Right cardiac atrium (tissue), 5 donors: ENCODE measurements around the gene SH2D2A. TPM values are rescaled to one million over a fixed set of nuclear protein-coding genes. Genes with fewer than 3 reads are reported as not detected.
A peak's percentile ranks its signal among the peaks of the same experiment; 100 is the strongest.

Source experiments
- ATAC-seq, 2 donors: fragments of 200-7000 bp; cut with Tn5 transposase; one replicate each; pipeline versions ENCODE4 v1.8.0 to v1.9.1; 2020; ENCODE audit warnings: moderate library complexity in 2 of 2, mild to moderate bottlenecking in 1 of 2
- DNase-seq, 3 donors: peaks; one replicate each; pipeline ENCODE4 v3.0.0-alpha.2; 2020
- H3K27ac ChIP-seq: one replicate; pipeline ENCODE4 v1.5.1; 2013; ENCODE audit warnings: mild to moderate bottlenecking, low read length, control low read depth, moderate library complexity
- H3K27me3 ChIP-seq: one replicate; pipeline ENCODE4 v1.6.1; 2013; ENCODE audit not compliant: control insufficient read depth, insufficient read depth
- H3K4me1 ChIP-seq: one replicate; pipeline ENCODE4 v1.6.1; 2013; ENCODE audit warnings: low read length; ENCODE audit not compliant: control insufficient read depth, insufficient read depth
- H3K4me3 ChIP-seq: one replicate; pipeline ENCODE4 v1.5.1; 2013; ENCODE audit warnings: low read length, control low read depth
- H3K9me3 ChIP-seq: one replicate; pipeline ENCODE4 v1.6.1; 2013; ENCODE audit warnings: low read length; ENCODE audit not compliant: control insufficient read depth
- WGBS: extraction: QIAGEN DNeasy Blood & Tissue Kit; methylation state at CpG from one replicate; pipeline ENCODE4 v1.1.7; 2013; 5-methylcytosine and 5-hydroxymethylcytosine counted together
- intact Hi-C, 4 donors: fragments of 100-400 bp; cut with DNase I; formaldehyde crosslinking; loops; one replicate each; pipeline versions ENCODE4 v1.11.0 to v1.14.0; 2022 to 2023
- polyA plus RNA-seq: library from polyadenylated mRNA; stranded (reverse); fragments of 200-250 nt; gene quantifications from one replicate; pipeline ENCODE4 v1.2.3, GENCODE V29; 2013
- total RNA-seq, 4 donors: library from RNA; stranded (reverse); fragmentation: NEBNext Ultra II Directional; extraction: Animal tissue kit (Norgen Biotek cat#: 25700); gene quantifications; one replicate each; pipeline ENCODE4 v1.2.1, GENCODE V29; 2021
- donor health status: healthy with polysubstance abuse.
- donor health status: DM: no; HTN: yes; CAD: no.
- donor health status: DM: no; HTN: no; CAD: no.
- donor health status: DM: no; HTN: yes; CAD: no; lungs with severe emphysema.
- donor health status: DM: yes; HTN: yes; CAD: no.

Gene SH2D2A
- total and polyA plus RNA-seq, 5 donors: 0.93 to 6.3 (median 2.0) TPM

DNA sequence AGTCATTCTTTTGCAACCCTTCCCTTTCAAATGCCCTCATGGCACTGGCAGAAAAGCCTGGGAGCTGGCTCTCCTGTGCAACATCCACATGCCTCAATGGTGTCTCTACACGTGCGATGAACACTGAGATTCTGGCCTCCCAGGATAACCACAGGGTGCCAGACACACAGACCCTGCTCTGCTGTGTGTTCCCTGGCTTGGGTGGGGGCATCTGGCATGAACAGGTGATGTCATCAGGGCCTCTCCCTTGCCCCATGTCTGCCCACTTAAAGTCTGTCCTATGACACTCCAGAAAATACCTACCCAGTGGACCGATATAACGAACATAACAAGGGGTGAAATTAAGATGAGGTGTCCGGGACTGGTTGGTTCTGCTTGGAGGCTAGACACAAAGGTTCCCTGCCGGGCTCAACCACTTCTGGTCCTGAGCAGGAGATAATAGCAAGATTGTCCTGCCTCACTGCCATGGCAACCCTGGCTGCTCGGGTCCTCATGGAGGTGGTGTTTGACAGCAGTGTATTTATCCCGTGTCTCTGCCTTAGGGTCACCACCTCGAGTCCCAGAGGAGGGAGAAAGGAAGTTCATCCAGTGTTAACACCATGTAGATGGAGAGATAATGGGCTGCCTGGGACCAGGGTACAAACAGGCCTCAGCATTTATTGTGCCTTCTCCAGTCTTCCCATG, 22.9 kb upstream of the SH2D2A start:
- Histone ChIP-seq H3K27me3 (no peaks in the 10 kb centered on the region), H3K4me3 (no peak overlapping the region), H3K27ac (no peak overlapping the region), H3K4me1 (no peaks in the 10 kb centered on the region), H3K9me3 (no peaks in the 10 kb centered on the region)
- intact Hi-C loops: loop anchor here in 1 of 4 donors (1.0 kb wide), 1 partner anchor 51 kb away; no protein-coding TSS in a partner anchor
- DNase-seq: no peak
- WGBS: 34% methylated on average over 9 of the region's 9 CpGs
- no peak for ATAC-seq

DNA sequence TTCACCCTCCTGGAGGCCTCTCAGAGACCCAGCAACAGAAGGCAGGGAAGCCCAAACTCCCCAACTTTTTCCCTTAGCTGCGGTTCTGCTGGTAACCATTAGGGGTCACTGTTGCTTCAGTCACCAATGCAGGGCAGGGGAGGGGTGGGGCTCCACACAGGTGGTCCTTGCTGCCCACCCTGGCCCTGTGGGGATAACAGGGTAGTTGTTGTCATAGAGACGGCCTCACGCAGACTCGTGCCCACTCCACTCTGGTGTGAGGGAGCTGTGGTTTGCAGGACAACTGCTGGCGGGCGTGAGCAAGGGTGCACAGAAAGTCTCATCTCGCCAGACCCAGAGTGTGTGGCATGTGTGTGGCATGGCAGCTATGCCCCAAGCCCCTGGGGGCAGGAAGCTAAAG, 22.3 kb upstream of the SH2D2A start:
- intact Hi-C loops: loop anchor here in 1 of 4 donors (1.0 kb wide), 1 partner anchor 51 kb away; no protein-coding TSS in a partner anchor
- DNase-seq (no peak), ATAC-seq (peak; percentile 32 to 37)
- no peak overlapping the region for H3K4me3 ChIP-seq
- no peaks in the 10 kb centered on the region for H3K9me3 ChIP-seq
- H3K27ac ChIP-seq: no peak overlapping the region
- no peaks in the 10 kb centered on the region for H3K4me1 ChIP-seq
- H3K27me3 ChIP-seq: no peaks in the 10 kb centered on the region
- WGBS: 31% methylated on average over 7 of the region's 7 CpGs

DNA sequence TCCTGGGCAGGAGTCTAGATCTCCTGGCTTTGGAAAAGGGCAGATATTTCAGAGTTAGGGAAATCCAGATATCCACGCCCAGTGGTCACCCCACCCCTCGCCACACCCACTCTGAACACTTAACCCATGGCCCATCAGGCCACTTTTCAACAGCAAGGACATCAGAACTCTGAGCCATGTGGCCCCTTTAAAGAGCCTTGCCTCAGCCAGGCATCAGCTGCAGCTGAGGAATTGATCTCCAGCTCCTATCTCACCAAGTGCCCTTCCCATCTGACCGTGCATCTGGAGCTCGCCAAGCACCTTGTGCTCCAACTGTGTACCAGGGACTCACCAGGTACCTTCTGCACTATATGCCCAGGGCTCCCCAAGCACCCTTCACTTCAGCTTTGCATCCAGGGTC, 20.2 kb upstream of the SH2D2A start:
- H3K27ac ChIP-seq: no peak overlapping the region
- ATAC-seq: no peak
- H3K27me3 ChIP-seq: no peaks in the 10 kb centered on the region
- H3K4me3 ChIP-seq: no peak overlapping the region
- no peaks in the 10 kb centered on the region for H3K4me1 ChIP-seq
- intact Hi-C loops: no loop called here
- WGBS: 78% methylated on average over 4 of the region's 4 CpGs
- DNase-seq: no peak
- H3K9me3 ChIP-seq: no peaks in the 10 kb centered on the region

DNA sequence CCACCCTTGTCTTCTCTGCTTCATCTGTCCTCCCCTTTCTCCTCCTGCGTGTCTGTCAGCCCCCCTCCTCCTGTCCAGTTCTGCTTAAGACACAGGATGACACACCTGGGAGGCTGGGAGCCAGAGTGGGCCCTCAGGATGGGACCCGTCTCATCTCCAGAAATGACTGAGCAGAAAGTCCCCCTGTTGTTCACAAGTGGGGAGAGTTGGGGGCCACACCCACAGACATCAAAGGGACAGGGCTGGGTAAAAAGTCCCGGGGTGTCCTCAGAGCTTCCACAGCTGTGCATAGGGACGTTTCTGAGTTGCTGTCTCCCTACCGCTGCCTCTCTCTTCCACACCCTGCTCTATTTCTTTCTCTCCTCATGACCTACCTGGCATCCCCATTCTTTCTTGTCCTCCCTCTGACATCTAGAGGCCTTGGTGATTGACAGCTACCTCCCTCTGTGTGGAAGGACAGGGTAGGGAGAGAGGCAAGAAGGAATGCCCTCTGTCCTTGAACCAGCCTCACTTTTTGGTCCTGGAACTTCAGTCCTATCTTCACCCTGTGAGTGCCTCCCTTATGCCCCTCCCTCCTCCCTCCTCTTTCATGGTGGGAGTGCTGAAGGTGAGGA, 19.5 kb upstream of the SH2D2A start:
- DNase-seq (no peak), ATAC-seq (no peak)
- no peaks in the 10 kb centered on the region for H3K27me3 ChIP-seq
- H3K27ac ChIP-seq: no peak overlapping the region
- no peaks in the 10 kb centered on the region for H3K9me3 ChIP-seq
- H3K4me1 ChIP-seq: no peaks in the 10 kb centered on the region
- intact Hi-C loops: no loop called here
- WGBS: 68% methylated on average over 5 of the region's 5 CpGs
- no peak overlapping the region for H3K4me3 ChIP-seq

DNA sequence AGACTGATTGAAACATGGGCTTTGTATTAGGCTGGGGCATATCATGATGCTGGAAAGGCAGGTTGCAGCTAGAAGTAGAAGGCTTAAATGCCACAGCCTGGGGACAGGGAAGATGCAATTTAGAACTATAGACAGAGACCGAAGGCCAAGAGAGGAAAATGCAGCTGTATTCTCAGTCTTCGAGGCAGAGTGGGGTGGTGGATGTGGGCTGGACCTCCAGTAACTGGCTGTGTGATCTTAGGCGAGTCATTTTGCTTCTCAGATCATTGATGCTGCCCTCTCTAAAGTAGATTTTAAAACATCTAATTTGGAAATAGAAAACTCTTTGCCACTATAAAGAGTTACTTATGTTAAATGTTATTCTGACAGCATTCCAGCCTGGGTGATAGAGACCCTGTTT, 17.7 kb upstream of the SH2D2A start:
- H3K4me3 ChIP-seq: no peak overlapping the region
- WGBS: 77% methylated on average over 3 of the region's 3 CpGs
- intact Hi-C loops: no loop called here
- no peaks in the 10 kb centered on the region for H3K4me1 ChIP-seq
- DNase-seq: no peak
- no peaks in the 10 kb centered on the region for H3K27me3 ChIP-seq
- no peak for ATAC-seq
- H3K9me3 ChIP-seq: no peaks in the 10 kb centered on the region
- H3K27ac ChIP-seq: no peak overlapping the region

DNA sequence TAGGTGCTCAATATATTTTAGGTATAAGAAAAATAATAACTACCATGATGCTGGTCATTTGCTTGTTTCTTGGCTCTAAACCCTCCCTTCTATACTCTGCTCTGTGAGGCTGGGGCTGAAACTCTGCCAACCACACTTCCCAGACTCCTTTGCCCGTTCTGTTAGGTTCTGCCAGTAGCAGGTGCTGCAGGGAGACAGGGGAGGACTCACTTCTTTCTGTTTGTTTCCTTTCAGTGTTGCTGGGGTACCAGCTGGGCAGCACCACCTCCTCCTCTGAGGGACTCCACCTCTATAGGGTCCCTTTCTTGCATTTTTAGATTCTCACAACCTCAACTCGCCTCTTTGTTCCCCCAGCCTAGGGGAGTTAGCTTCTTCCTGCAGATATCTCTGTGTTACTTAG, 17.0 kb upstream of the SH2D2A start:
- DNase-seq: no peak
- no peak overlapping the region for H3K27ac ChIP-seq
- intact Hi-C loops: no loop called here
- no peaks in the 10 kb centered on the region for H3K4me1 ChIP-seq
- no peaks in the 10 kb centered on the region for H3K9me3 ChIP-seq
- no peak for ATAC-seq
- H3K4me3 ChIP-seq: no peak overlapping the region
- H3K27me3 ChIP-seq: no peaks in the 10 kb centered on the region
- 51% methylated on average over 2 of the region's 2 CpGs for WGBS

DNA sequence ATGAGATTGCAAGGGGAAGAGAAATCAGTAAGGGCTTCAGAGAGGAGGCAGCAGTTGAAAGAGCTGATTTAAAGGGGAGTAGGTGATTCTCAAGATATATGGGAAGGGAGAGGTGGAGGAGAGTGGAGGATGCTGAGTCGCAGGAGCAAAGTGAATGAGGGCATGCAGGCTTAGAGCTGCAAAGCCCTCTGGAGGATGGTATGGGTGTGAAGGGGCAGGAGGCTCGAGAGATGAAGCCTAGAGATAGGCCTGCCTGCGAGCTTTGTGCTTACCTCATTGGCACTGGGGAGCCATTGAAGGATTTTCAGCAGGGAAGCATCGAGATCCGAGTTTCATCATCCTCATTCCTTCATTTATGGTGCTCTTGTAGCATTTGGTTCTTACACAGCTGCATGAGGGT, 15.8 kb upstream of the SH2D2A start:
- H3K27ac ChIP-seq: no peak overlapping the region
- H3K4me1 ChIP-seq: no peaks in the 10 kb centered on the region
- H3K9me3 ChIP-seq: no peaks in the 10 kb centered on the region
- ATAC-seq: no peak
- intact Hi-C loops: no loop called here
- no peak for DNase-seq
- H3K27me3 ChIP-seq: no peaks in the 10 kb centered on the region
- no peak overlapping the region for H3K4me3 ChIP-seq
- 66% methylated on average over 5 of the region's 5 CpGs for WGBS

DNA sequence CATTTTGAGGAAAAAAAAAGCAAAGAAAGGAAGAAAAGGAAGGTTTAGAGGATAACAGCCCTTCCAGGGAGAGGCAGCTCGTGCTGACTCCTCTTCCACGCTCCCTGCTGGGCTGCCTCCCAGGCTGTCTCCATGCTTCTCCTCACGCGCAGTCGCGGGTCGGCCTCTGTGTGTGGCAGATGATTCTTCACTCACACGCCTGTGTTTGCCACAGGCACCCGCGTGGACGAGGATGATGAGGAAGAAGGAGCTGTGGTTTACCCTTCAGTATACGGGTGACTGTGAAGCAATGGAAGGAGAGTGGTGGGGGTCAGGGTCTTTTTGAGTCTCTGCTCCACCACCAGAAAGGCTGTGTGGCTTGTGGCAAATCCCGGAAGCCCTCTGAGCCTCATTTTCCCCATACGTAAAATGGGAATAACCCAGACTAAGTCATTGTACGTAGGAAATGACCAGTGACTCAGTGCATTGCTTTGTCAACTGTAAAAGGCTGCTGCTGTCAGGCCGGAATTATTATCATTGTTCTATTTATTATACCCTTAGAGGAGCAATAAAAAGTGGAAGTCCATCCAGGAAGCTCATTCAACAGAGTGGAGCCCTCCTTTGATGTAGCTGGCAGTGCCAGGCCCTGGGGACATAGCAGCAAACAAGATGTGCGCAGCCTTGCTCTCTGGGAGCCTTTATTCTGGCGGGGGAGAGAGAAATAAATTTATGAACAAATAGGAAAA, 11.9 kb upstream of the SH2D2A start:
- no peak for ATAC-seq
- intact Hi-C loops: no loop called here

DNA sequence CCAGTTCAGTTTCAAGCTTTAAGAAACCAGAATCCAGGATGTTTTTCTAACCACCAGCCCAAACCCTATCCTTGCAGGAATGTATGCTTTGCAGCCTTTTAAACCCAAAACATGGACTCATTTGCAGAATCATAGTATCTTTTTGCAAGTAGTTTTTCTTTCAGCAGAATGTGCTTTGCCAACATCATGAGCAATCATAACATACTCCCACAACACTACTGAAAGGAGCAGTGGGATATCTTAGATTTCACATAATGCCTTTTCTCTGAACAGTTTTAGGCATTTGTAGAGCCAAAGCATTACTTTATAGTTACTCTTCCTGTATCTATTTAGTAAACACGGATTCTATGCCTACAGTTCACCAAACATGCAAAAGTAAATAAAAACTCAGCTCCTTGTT, 10.0 kb upstream of the SH2D2A start:
- DNase-seq (no peak), ATAC-seq (no peak)
- no peaks in the 10 kb centered on the region for H3K27me3 ChIP-seq
- intact Hi-C loops: no loop called here
- H3K4me1 ChIP-seq: no peaks in the 10 kb centered on the region
- 55% methylated on average over 1 of the region's 1 CpG for WGBS
- H3K9me3 ChIP-seq: no peaks in the 10 kb centered on the region
- no peak overlapping the region for H3K27ac ChIP-seq
- no peak overlapping the region for H3K4me3 ChIP-seq

More for the DNA sequence above, 11.9 kb upstream of the SH2D2A start:
- Histone ChIP-seq H3K4me3 (no peak overlapping the region), H3K9me3 (no peaks in the 10 kb centered on the region), H3K27ac (no peak overlapping the region), H3K27me3 (no peaks in the 10 kb centered on the region), H3K4me1 (no peaks in the 10 kb centered on the region)
- WGBS: 73% methylated on average over 18 of the region's 18 CpGs
- DNase-seq: no peak

DNA sequence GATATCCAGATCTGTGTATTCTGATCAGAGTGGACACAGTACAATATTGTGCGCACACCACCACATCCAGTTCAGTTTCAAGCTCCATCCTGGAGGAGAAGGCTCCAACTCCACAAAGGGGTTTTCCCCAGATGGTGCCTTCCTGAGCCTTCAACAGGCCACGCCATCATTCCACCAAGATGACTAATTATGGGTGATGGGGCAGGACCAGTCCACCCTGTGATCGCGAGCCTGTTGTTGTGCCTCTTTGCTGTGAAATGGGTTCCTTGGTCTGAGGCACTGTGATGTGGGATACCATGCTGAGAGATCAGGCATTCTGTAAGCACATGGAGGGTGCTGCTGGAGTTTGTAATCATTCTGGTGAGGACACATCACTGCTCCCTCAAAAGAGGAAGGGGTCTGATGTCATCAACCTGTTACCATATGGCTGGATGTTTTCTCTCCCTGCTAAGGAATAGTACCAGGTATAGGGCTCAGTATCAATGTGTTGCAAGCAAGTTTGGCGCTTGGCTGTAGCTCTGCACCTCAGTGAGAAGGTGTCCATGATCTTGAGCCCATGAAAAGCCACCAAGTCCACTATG, 6.7 kb upstream of the SH2D2A start:
- intact Hi-C loops: no loop called here
- H3K4me3 ChIP-seq: no peak overlapping the region
- ATAC-seq: no peak
- no peak overlapping the region for H3K27ac ChIP-seq
- H3K4me1 ChIP-seq: no peaks in the 10 kb centered on the region
- DNase-seq: no peak
- no peaks in the 10 kb centered on the region for H3K9me3 ChIP-seq
- no peaks in the 10 kb centered on the region for H3K27me3 ChIP-seq
- WGBS: 89% methylated on average over 5 of the region's 5 CpGs

DNA sequence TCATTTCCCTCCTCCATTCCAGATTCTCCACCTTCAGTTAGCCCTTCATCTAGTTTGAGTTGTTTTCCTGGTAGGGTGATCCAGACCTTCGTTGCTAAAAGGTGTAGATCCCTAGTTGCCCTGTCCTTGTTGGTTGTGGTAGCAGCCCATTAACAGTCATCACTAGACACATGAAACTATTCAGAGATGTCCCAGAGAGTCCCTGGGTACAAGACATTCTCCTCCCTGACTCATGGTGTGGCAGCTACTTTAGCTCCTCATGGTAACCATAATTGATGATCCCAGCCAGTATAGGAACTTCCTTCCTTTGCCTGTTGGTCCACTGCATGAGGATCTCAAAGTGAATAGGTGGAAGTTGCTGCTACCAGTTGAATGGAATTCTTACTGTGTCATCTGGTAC, 6.0 kb upstream of the SH2D2A start:
- no peak overlapping the region for H3K27ac ChIP-seq
- ATAC-seq (no peak), DNase-seq (no peak)
- WGBS: 84% methylated on average over 1 of the region's 1 CpG
- H3K27me3 ChIP-seq: no peaks in the 10 kb centered on the region
- no peaks in the 10 kb centered on the region for H3K4me1 ChIP-seq
- intact Hi-C loops: no loop called here
- H3K4me3 ChIP-seq: no peak overlapping the region
- H3K9me3 ChIP-seq: no peaks in the 10 kb centered on the region
